KBM-7 (cell line): Measurements from ENCODE around the gene NGRN.
"Not testable (repeated sequence)": the region's sequence is repeated elsewhere in the genome, so short reads cannot be mapped to it uniquely, and the experiment has no call there.

ENCODE experiments used
- DNase-seq: peaks from one replicate; pipeline ENCODE4 v3.0.0-alpha.2; 2015
- in situ Hi-C: fragments of 300-500 bp; cut with MboI; formaldehyde crosslinking; loops from 2 replicates; pipeline ENCODE4 v1.14.3; 2020; ENCODE audit warnings: low sequenced_read_pairs, low pct_unique_long_range_greater_than_20kb, mixed read lengths

The NGRN gene

DNA sequence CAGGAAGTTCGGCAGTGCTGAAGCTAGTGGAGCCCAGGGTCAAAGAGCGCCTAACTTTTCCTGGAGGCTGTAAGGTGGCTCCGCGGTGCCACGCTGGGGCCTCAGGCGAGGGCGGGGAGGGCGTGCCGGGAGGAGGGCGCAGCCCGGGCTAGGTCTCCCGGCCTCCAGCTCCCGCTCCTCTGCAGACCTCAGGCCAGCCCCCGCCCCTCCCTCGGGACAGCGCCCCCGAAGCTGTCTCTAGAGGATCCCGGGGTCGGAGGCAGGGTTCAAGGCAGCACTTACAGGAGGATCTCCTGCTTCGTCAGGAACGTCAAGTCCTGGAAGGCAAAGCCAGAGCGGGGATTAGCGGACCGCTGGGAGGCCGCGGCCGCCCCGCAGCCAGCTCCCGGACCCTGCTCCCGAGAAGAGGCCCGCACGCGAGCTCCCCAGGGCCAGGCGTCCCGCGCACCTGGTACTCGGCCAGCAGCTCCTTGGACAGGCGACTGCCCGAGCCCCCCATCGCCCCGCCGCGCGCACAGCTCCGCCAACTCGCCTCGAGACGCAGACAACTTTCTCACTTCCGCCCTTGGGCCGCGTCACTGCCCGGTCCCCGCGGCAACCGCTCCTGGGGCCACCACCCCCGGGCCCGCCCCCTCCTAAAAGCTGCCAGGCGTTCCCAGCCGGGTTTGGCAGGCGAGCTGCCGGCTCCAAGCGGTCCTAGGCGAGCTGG, 31.9 kb upstream of the NGRN start, which contains the start of gene CIB1:
TSS of gene CIB1 (minus strand) at position 555 of the 709 bp plus-strand sequence. CDS start at position 499, 56 bp downstream.
- peak; percentile 95 for DNase-seq
- in situ Hi-C loops = no loop called here

DNA sequence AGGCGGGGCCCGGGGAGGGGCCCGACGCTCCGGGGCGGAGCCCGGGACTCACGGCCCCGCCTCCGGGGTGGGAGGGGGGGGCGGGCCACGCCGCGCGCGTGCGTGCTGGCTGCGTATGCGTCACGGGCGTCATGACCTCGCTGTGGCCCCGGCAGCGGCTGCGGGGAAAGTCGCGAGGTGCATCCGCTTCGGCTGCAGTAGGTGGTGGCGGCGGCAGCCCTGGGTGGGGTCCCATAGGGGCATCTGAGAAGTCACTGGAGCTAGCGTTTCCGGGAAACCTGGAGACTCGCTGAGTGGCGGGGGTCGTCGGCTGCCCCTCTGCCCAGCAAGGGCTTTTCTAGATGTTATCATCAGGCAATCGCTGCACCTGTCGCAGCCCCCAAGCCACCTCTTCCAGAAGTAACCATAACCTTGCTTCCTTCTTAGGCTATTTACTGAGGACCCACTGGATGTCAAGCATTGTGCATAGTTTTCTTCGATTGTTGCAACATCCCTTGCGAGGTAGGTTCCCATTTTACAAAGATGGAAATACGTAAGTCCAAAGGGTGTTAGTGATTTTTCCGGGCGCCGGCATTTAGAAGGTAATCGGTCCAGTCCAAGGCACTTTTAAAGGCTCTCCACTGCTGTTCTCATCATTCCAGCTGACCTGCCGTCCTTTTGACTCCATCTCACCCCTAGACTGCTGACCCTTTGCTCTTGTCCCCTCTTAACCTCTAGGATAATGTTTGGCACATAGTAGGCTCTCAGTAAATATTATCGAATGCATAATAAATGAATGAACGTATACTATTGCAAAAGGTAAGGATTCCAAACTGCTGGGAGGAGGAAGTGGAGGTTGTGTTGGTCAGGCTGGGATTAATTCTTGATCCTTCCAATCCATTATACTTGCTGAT, 31.1 kb upstream of the NGRN start, which contains the start of gene GDPGP1:
TSS of gene GDPGP1 (plus strand) at position 114 of the 893 bp plus-strand sequence. CDS start 6,700 bp downstream, outside the sequence.
- DNase-seq = no peak
- in situ Hi-C loops = no loop called here

DNA sequence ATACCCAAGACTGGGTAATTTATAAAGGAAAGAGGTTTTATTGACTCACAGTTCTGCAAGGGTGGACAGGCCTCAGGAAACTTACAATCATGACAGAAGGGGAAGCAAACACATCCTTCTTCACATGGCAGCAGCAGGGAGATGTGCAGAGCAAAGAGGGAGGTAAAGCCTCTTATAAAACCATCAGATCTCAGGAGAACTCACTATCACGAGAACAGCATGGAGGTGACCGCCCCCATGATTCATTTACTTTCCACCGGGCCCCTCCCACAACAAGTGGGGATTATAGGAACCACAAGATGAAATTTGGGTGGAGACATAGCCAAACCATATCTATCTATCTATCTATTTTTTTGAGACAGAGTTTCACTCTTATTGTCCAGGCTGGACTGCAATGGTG, 26.1 kb upstream of the NGRN start:
- no peak for DNase-seq
- in situ Hi-C loops = no loop called here

DNA sequence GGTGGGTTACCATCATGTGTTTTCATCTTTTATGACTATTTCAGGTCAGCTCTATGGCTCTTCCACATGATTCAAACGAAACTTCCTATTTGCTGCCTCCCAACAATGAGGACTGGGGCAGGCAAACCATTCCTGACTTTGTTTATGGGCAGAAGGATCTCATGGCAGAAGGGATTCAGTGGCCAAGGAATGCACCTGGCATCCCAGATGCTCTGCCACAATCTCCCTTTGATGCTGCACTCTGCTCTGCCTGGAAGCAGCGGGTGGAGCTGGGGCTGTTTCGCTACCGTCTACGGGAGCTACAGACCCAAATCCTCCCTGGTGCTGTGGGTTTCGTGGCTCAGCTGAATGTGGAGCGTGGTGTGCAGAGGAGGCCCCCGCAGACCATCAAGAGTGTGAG, 24.6 kb upstream of the NGRN start:
- in situ Hi-C loops = no loop called here
- DNase-seq = no peak

DNA sequence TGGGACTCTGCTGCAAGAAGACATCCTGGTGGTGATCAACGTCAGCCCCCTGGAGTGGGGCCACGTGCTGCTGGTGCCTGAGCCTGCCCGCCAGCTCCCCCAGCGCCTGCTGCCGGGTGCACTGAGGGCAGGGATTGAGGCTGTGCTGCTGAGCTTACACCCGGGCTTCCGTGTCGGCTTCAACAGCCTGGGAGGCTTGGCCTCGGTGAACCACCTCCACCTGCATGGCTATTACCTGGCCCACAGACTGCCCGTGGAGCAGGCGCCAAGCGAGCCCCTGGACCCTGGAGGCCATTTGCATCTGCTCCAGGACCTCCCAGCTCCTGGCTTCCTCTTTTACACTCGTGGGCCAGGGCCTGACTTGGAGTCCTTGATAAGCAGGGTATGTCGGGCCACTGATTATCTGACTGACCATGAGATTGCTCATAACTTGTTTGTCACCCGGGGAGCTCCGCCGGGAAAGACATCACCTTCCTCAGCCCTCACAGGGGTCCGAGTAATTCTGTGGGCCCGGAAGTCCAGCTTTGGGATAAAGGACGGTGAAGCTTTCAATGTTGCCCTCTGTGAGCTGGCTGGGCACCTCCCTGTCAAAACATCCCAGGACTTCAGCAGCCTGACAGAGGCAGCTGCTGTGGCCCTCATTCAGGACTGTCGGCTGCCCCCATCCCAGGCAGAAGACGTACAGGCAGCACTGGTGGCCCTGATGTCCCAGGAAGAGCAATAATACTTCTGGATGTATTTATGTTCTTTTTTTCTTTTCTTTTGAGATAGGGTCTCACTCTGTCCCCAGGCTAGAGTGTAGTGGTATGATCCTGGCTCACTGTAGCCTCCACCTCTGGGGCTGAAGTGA, 23.9 kb upstream of the NGRN start:
- in situ Hi-C loops = no loop called here
- no peak for DNase-seq

DNA sequence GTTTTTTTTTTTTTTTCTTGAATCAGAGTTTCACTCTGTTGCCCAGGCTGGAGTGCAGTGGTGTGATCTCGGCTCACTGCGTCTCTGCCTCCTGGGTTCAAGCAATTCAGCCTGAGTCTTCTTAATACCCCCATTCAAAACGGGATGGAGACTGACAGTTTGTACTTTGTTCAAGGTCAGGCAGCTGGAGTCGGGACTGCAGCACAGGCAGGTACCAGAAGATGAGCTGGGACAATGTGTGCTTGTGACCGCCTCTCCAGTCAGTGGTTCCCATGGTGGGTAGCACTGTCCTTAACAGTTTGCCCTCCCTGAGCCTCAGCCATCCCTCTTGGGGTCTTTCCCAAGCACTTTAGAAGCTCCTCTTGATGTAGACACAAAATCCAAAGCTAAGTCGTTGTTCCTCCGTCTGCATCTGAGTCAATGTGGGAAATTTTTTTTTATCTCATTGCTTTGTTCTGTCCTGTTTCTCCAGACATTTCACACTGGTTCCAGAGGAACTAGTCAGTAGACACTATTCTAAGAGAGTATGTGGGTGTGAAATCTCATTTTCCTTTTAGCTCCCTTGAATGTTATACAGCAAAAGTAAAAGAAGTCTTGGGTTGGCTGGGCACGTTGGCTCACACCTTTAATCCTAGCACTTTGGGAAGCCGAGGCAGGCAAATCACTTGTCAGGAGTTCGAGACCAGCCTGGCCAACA, 21.4 kb upstream of the NGRN start:
- in situ Hi-C loops = no loop called here
- DNase-seq = no peak

DNA sequence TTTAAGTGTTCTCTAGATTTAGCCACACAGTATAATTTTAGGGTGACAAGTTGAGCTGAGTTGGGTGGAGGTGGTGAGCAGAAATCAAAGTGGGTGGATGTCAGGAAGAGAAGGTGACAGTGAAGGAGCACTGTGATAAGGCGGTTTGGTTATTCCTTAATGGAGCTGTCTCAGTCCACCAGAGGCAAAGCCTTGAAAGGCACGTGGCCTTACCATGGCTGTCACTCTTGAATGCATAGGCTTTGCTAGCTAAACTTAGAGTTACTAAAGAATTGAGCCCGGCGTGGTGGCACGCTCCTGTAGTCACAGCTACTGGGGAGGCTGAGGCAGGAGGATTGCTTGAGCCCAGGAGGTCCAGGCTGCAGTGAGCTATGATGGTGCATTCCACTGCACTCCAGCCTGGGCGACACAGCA, 16.7 kb upstream of the NGRN start:
- in situ Hi-C loops = no loop called here
- DNase-seq = no peak

DNA sequence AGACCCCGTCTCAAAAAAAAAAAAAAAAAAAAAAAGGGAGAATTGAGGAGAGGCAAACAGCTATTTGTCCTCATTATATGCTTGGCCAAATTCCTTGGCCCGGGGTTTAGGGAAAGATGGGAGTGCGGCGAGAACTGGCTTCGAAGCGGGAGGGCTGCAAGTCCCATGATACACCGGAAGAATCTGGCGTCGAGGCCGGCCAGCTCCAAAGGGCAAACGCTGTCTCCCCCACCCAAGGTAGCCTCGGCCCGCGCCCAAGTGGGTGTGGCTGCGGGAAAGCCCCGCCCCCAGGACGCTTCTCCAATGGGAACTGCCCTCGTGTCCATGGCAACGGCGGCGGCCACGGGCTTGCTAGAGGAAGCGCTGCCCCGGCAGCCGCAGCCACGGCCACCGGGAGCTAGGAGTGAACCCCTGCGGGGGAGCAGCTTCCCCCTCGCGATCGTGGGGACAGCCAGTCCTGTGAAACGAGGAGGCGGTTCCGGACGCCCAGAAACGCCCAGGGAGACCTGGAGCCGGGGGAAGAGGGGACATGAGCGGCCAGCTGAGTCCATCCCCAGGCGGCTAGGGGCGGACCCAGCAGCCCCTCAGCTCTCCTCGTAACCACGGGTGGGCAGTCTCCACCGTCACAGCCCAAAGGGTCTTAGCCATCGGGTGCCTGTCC, 16.1 kb upstream of the NGRN start, which contains the start of gene TTLL13:
TSS of gene TTLL13 (plus strand) at position 354 of the 661 bp plus-strand sequence. CDS start 1,075 bp downstream, outside the sequence.
- DNase-seq = peak; percentile 90
- in situ Hi-C loops = no loop called here

DNA sequence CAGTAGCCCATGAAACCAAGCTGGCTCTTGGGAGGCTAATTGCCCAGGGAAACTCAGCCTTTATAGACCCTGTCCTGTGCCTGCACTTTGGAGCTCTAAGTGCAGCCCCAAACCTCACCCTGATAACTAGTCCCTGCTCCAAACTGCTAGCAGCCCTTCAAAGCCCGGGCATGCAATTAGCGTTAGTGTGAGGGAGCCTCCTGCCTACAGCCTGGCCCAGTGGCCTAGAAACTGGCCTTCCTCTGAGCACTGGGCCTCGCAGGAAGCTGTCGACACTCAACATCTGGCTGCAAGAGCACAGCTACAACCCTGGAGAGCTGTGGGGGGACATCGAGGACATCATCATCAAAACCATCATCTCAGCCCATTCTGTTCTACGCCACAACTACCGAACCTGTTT, 7.7 kb upstream of the NGRN start:
- in situ Hi-C loops = no loop called here
- no peak for DNase-seq

DNA sequence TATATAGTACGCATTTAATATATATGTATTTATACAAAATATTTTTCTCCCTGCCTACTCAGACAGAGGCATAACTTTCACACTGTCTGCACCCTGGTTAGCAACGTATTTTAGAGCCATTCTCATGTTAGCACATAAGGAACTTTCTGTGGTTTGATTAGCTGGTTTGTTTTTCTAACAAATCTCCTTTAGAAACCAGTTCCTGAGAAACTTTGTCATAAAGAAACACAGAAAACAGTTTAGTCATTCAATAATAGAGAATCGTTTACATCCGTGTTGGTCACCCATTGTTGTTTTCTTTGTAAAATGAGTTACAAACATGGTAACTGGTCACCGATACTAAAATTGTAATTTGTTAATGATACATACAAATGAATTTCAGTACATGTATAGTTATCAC, 5.9 kb upstream of the NGRN start:
- no peak for DNase-seq
- in situ Hi-C loops = no loop called here

DNA sequence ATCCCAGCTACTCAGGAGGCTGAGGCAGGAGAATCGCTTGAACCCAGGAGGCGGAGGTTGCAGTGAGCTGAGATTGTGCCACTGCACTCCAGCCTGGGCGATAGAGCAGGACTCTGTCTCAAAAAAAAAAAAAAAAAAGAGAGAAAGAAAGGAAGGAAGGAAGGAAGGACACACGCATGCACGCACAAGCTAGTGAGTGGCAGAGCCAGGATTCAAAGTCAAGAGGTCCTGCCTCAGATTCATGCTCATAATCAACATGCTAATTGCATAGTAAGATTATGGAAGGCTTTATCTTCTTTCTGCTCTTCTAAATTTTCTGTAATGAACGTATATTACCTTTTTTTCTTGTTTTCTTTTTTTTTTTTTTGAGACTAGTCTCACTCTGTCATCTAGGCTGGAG, 4.7 kb upstream of the NGRN start:
- in situ Hi-C loops = not testable (repeated sequence)

DNA sequence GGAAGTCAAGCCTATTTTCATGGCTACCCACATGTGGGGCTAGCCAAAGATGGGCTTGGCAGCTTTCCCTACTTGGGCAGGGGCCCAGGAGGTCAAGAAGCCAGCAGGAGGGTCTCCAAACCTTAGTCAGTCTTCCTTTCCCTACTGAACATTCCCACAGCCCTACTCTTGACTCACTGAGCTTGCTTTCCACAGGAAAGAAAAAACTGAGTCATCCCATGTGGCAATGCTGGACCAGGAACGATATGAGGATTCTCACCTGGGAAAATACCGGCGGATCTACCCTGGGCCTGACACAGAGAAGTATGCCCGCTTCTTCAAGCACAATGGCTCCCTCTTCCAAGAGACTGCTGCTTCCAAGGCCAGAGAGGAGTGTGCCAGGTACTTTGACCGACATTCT, 3.7 kb upstream of the NGRN start:
- in situ Hi-C loops = no loop called here
- no peak for DNase-seq

More for the DNA sequence above, 4.7 kb upstream of the NGRN start:
- not testable (repeated sequence) for DNase-seq

DNA sequence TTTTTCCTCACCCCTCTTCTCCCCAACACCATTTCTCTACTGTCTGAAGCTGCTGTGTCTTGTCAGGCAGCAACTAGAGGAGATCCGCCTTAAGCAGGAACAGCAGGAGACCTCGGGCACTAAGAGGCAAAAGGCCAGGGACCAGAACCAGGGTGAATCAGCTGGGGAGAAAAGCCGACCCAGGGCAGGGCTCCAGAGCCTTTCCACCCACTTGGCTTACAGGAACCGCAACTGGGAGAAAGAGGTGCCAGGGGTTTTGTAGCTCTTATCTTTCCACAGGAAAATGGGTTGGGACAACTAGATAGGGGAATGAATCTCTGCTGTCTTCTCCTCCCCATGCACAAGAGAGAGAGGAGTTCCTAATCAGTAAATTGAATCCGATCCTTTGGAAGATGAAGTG, 3.0 kb upstream of the NGRN start:
- no peak for DNase-seq
- in situ Hi-C loops = no loop called here

DNA sequence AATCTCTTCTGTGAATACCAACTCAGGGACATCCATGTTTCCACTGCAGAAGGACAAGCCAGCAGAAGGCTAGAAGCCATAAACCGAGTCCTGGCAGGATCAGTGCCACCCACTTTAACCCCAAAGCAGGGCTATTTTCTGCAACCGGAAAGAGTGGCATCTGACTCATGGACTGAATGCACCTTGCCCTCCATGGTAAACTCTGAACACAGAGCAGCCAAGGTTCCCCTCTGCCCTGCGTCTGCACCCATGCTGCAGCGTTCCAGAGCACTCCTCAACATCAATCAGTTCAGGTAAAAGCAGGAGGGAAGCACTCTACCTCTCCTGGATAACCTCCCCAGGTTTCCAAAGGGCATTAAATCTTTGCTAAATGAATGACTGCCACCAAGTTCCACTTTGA, 801 bp upstream of the NGRN start:
- peak; percentile 15 for DNase-seq
- in situ Hi-C loops = no loop called here

DNA sequence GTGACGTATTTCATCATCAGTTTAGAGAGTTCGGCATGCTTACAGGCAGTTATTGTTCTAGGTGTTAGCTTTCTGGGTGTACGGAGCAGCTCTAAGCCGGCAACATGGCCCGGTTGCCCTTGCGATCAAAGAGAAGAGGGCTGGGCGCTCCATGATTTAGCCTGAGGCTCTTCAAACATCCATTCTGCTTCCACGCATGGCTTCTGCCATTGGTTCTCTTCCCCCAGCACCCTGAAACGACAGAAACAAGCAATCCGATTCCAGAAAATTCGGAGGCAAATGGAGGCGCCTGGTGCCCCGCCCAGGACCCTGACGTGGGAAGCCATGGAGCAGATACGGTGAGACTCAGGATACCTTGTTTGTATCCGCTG, 574 bp downstream of the NGRN start:
- no peak for DNase-seq
- in situ Hi-C loops = no loop called here

DNA sequence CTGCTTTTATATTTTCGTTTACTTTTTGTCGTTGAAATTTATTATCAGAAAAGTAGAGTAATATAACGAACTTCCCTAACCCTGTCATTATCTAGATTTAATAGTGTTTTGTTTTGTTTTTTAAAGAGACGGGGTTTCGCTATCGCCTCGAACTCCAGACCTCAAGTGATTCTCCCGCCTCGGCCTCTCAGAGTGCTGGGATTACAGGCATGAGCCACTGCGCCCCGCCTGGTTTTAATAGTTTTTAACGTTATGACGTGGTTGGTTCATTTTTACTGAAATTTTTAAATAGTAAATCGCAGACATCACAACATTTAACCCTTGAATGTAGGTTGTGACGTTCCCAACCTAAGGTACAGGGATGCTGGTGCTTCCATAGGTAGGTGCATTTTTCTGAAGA, 1.0 kb downstream of the NGRN start:
- in situ Hi-C loops = no loop called here
- DNase-seq = peak; percentile 29

DNA sequence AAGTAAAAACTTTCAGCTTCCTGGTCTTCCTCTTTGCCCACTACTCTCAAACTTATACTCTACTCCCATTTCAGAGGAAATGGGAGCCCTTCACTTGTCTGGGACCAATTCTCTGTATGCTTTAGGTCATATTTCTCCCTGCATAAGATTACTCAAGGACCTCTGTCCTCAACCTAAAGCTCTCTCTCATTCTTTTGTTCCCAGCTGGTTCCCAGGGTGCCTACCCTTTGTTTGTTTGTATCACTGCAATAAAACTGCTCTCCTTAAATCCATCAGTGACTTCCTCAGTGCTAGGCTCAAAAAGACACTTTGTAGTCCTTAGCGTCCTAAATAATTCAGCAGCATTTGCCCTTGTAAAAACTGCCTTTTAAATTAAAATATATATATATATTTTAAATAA, 2.9 kb downstream of the NGRN start:
- in situ Hi-C loops = no loop called here
- DNase-seq = peak; percentile 15

DNA sequence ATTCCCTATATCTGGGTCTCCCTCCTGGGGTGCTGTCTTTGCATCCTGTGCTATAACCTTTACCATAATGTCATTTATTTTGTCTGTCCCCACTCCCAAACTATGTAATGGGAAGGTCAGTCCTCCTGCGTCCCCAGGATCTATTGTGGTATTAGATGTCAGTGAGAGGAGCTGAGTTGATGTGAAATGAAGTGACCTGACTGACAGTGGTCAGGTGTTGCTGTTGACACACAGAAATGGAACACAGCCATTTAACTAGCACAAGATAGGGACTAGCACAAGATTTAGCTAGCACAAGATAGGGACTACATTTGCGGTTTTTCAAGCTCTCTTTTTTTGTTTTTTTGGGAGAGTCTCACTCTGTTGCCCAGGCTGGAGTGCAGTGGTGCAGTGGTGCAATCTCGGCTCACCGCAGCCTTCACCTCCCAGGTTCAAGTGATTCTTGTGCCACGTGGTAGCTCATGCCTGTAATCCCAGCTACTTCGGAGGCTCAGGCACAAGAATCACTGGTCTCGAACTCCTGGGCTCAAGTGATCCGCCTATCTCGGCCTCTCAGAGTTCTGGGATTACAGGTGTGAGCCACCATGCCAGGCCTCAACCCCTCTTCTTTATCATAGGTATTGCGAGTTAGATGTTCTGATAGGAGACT, 5.2 kb downstream of the NGRN start:
- DNase-seq = no peak
- in situ Hi-C loops = no loop called here
